ENCODE measurements around the gene PCDHGA2.
"Not testable (repeated sequence)": the region's sequence is repeated elsewhere in the genome, so short reads cannot be mapped to it uniquely, and the experiment has no call there.

PCDHGA2 gene

GRCh38 chr5:141349917-141350619, 11.5 kb downstream of the PCDHGA2 start, which contains the start of gene PCDHGB1:
PCDHGB1 (plus strand) TSS chr5:141350099; CDS start chr5:141350261, 162 bp downstream.
- DNase-seq = peak in 2 of 6 experiments; percentile 17 to 18

GRCh38 chr5:141351591-141351990, 13.0 kb downstream of the PCDHGA2 start:
- DNase-seq = no peak

GRCh38 chr5:141354900-141355469, 16.4 kb downstream of the PCDHGA2 start, which contains the start of gene PCDHGA4:
PCDHGA4 (plus strand) TSS chr5:141355021; CDS start chr5:141355108, 87 bp downstream.
- no peak for DNase-seq

GRCh38 chr5:141355641-141356040, 17.1 kb downstream of the PCDHGA2 start:
- DNase-seq = no peak

GRCh38 chr5:141356133-141356532, 17.6 kb downstream of the PCDHGA2 start:
- DNase-seq = no peak

- no peak for DNase-seq
Measured at GRCh38 chr5:141356950-141357349, 18.4 kb downstream of the PCDHGA2 start.

GRCh38 chr5:141359790-141360426, 21.3 kb downstream of the PCDHGA2 start, which contains the start of gene PCDHGB2:
PCDHGB2 (plus strand) TSS chr5:141359994; CDS start chr5:141360136, 142 bp downstream.
- DNase-seq = no peak

GRCh38 chr5:141360685-141361084, 22.1 kb downstream of the PCDHGA2 start:
- DNase-seq = no peak

- no peak for DNase-seq
Measured at GRCh38 chr5:141362719-141363118, 24.2 kb downstream of the PCDHGA2 start.

GRCh38 chr5:141363952-141364660, 25.5 kb downstream of the PCDHGA2 start, which contains the start of gene PCDHGA5:
PCDHGA5 (plus strand) TSS chr5:141364162; CDS start chr5:141364331, 169 bp downstream.
- no peak for DNase-seq

- no peak for DNase-seq
Measured at GRCh38 chr5:141366016-141366896, 27.7 kb downstream of the PCDHGA2 start.

- DNase-seq = peak in 3 of 6 experiments; percentile 15 to 31 (median 21)
Measured at GRCh38 chr5:141369994-141370848, 31.7 kb downstream of the PCDHGA2 start, which contains the start of gene PCDHGB3. PCDHGB3 (plus strand) TSS chr5:141370242; CDS start chr5:141370395, 153 bp downstream.

GRCh38 chr5:141371572-141372475, 33.3 kb downstream of the PCDHGA2 start:
- no peak for DNase-seq

GRCh38 chr5:141373673-141374317, 35.2 kb downstream of the PCDHGA2 start, which contains the start of gene PCDHGA6:
PCDHGA6 (plus strand) TSS chr5:141373891; CDS start chr5:141374084, 193 bp downstream.
- no peak for DNase-seq

- DNase-seq = no peak
Measured at GRCh38 chr5:141374627-141375026, 36.1 kb downstream of the PCDHGA2 start.

GRCh38 chr5:141375444-141376155, 37.0 kb downstream of the PCDHGA2 start:
- not testable (repeated sequence) for DNase-seq

GRCh38 chr5:141382469-141383294, 44.1 kb downstream of the PCDHGA2 start, which contains the start of gene PCDHGA7:
PCDHGA7 (plus strand) TSS chr5:141382742; CDS start chr5:141382900, 158 bp downstream.
- DNase-seq = no peak

Data from stimulated activated naive CD4-positive, alpha-beta T cell (primary cell).